NCI-H2196 (cell line): ENCODE data around the gene TAPBP.
A peak's percentile ranks its signal among the peaks of the same experiment; 100 is the strongest.
"Not testable (repeated sequence)": the region's sequence is repeated elsewhere in the genome, so short reads cannot be mapped to it uniquely, and the experiment has no call there.

Experiments used
- DNase-seq: peaks from one replicate; lab custom pipeline; 2025; ENCODE audit not compliant: unreplicated experiment; lab: John Stamatoyannopoulos, UW

Gene TAPBP

DNA sequence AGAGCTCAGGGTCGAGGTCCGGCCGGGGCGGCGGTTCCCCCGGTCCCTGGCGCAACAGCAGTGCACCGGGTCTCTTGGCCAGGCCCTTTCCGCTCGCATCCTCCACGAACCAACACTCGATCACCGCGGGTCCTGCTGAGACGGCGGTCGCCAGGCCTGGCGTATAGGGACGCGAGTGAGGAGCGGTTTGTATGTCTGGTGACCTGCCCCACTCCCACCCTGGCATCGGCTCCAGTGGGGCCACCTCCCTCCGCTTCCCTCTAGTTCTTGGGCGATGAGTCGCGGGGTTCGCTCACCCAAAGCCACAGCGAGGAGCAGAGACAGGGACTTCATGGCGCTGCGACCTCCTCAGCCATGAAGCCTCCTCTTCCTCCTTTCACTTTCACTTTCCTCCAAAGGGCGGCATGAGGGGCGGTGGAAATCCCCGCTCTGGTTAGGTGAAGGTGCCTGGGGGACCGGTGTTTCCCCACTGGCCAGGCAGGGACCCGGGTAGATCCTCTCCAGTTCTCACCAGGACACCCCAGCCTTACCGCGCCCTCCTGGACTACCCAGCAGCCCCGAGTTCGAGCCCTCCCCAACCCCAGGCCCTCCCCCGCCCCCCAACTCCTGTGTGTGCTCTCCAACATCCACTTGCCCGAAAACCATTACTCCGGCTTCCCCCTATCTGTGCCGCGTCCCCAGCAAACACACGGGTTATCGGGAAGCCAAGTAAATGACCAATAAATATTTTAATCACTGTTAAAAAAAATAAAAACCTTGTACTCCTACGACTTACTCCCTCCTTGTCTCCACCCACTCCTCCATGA, at the start of gene TAPBP:
Gene TAPBP, minus strand, starts transcription at position 370 of the 806 bp plus-strand sequence. Its CDS starts 37 bp downstream, at position 333.
- DNase-seq, result no peak

DNA sequence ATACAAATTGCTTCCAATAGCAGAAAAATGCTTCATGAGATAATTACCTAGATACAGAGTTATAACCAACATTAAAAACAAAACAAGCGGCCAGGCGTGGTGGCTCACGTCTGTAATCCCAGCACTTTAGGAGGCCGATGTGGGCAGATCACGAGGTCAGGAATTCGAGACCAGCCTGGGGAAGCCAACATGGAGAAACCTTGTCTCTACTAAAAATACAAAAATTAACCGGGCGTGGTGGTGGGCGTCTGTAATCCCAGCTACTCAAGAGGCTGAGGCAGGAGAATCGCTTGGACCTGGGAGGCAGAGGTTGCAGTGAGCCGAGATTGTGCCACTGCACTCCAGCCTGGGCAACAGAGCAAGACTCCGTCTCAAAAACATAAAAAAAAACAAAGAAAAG, 49.6 kb upstream of the TAPBP start:
- not testable (repeated sequence) for DNase-seq

DNA sequence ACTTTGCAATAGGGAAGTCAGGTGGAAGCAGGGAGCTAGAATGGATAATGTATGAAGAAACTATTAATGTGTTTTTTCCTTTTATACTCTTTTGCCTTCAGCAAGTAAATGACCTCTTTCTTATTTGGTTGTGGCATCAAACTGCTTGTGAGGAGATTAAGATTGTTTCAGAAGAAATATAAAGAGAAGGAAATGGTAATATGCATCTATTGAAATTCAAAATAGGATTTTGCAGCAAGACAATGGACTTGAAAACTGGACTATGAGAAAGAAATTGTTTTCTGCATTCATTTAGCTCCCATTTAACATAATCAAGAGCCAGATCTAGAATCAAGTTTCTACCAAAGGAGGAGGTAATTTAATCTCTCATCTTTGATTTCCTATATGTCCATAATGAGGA, 45.5 kb upstream of the TAPBP start:
- no peak for DNase-seq

DNA sequence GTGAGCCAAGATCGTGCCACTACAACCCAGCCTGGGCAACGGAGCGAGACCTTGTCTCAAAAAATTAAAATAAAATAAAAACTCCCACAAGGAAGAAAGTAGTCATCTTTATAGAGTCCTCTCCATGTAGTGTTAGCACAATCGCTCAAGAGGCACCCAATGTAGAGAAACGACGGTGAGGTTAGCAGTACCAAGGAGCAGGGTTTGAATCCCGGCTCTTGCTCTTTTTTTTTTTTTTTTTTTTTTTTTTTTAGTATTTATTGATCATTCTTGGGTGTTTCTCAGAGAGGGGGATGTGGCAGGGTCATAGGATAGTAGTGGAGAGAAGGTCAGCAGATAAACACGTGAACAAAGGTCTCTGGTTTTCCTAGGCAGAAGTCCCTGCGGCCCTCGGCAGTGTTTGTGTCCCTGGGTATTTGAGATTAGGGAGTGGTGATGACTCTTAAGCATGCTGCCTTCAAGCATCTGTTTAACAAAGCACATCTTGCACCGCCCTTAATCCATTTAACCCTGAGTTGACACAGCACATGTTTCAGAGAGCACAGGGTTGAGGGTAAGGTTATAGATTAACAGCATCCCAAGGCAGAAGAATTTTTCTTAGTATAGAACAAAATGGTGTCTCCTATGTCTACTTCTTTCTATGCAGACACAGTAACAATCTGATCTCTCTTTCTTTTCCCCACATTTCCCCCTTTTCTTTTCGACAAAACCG, 43.4 kb upstream of the TAPBP start:
- not testable (repeated sequence) for DNase-seq

DNA sequence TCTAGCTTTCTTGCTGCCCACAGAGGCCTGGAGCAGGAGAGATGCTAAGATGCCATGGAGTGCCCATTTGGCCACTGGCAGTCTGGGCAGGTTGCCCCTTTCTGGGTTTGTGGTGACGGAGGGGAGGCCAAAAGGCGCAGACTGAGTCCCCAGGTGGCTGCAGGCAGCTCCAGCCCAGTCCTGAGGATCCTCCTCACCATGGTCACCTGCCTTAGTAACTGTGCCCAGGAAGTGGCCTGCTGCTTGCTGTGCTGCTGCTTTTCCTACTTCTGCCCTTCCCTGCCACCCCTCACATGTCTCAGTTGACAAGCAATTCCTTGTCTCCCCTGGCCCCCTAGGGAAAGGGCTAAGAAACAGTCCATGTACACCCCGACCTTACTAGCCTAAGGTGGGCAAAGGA, 42.4 kb upstream of the TAPBP start:
- no peak for DNase-seq

DNA sequence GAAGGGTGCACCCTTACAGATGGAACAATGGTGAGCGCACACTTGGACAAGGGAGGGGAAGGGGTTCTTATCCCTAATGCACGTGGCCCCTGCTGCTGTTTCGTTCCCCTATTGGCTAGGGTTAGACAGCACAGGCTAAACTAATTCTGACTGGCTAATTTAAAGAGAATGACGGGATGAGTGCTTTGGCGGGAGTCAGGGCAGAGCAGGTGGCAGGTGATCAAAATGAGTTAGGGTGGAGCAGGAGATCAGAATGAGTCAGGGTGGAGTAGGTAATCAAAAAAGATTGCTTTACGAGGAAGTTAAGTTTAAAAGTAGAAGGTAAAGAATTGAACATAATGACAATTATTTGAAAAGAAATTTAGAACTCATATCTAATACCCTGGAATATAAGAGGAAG, 42.0 kb upstream of the TAPBP start:
- DNase-seq, result not testable (repeated sequence)

DNA sequence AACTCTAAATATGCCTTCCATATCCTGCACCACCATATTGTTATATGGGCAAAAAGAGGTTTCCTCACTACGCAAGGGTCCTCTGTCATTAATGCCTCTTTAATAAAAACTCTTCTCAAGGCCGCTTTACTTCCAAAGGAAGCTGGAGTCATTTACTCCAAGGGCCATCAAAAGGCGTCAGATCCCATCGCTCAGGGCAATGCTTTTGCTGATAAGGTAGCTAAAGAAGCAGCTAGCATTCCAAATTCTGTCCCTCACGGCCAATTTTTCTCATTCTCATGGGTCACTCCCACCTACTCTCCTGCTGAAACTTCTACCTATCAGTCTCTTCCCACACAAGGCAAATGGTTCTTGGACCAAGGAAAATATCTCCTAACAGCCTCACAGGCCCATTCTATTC, 33.9 kb upstream of the TAPBP start:
- DNase-seq, result no peak

DNA sequence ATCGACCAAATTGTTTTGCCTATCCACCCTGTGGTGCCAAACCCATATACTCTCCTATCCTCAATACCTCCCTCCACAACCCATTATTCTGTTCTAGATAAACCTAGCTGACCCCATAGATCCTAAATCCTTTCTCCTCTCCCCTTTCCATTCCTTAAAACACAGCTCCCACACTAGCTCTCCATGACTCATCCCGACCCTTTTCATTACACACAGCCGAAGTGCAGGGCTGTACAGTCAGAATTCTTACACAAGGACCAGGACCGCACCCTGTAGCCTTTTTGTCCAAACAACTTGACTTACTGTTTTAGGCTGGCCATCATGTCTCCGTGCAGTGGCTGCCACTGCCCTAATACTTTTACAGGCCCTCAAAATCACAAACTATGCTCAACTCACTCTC, 33.1 kb upstream of the TAPBP start:
- not testable (repeated sequence) for DNase-seq

DNA sequence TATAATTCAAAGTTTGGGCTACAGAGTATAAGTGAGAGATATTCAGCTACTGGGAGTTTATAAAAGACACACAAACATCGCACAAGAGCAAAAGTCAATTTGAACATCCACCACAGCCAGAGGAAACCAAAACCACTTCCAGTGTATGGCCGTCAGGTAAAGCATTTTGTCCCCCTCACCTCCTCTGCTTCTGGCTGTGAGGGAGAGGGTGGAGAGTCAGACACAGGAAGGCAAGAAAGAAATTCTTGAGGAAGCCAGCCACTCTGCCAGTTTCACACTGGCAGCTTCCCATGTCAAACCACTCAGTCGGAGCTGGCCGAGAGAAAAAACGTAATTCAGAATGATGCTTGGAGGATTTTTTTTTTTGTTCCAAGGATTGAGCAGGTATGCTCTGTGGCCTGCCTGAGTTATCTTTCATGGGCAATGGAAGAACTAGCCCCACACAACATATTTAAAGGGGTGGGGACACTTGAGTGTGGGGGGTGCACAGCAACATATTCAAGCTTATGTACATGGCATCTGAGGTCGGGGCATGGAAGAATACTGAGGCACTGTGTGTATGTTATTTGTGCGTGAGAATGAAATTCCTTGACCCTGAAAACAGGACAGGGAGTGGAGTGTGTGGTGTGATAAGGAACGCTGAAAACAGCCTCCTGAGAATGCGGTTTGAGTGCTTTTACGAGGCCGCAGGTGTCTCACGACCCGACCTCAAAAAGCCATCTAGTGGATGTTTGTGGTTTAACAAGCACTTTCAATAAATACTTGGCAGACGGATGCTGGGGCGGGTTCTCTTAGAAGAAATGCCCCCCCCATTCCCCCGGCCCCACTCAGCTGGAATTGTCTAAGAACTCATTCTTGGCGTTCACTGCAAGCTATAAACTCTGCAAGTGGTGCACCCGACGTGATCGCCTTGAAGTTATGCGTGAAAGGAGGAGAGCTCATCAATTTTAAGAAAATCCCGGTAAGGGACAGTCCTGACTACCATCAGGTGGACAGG, 31.1 kb upstream of the TAPBP start:
- peak; percentile 76 for DNase-seq

DNA sequence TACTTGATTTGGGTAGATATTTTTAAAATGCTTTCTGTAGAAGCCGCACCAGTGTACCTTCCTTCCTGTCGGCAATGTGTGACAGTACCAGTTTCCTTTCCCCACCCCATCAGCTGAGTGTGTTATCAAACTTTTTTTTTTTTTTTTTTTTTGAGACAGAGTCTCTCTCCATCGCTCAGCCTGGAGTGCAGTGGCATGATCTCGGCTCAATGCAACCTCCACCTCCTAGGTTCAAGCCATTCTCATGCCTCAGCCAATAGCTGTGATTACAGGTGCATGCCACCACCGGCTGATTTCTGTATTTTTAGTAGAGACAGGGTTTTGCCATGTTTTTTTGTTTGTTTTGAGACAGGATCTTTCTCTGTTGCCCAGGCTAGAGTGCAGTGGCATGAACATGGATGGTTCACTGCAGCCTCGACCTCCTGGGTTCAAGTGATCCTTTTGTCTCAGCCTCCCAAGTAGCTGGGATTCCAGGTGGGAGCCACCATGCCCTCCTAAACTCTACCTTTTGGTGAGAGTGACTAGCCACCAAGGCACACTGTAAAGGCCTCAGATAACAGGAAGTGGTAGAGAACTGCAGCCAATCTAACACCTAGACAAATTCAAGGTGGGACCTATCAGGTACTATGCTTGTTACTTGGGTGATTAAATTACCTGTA, 30.2 kb upstream of the TAPBP start:
- no peak for DNase-seq

DNA sequence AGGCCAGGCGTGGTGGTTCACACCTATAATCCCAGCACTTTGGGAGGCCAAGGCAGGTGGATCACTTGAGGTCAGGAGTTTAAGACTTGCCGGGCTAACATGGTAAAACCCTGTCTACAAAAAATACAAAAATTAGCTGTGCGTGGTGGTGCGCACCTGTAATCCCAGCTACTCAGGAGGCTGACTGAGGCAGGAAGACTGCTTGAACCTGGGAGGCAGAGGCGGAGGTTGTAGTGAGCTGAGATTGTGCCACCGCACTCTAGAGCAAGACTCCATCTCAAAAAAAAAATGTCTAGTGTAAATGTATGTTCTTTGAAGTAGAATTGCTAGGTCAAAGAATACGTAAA, 29.7 kb upstream of the TAPBP start:
- not testable (repeated sequence) for DNase-seq

DNA sequence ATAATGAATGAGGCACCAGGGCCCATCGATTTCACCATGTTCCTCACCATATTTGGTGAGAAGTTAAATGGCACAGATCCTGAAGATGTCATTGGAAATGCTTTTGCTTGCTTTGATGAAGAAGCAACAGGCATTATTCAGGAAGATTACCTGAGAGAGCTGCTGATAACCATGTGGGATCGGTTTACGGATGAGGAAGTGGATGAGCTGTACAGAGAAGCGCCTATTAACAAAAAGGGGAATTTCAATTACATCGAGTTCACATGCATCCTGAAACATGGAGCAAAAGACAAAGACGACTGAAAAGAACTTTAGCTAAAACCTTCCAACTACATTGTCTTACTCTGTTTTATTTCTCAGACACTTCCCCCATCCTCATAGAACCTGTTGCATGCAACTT, 25.3 kb upstream of the TAPBP start:
- no peak for DNase-seq

DNA sequence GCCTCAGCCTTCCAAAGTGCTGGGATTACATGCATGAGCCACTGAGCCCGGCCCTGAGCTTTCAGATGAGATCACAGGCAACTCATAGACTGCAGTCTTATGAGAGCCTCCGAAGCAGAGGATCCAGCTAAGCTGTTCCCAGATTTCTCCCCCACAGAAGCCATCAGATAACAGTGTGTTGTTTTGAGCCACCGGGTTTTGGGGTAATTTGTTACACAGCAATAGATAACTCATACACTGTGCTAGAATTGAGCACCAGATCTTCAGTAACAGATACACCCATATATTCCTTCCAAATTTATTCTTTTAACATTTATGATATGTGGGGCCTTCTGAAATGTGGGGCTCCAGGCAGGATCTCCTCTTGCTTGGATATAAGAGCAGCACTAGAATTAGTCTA, 22.6 kb upstream of the TAPBP start:
- no peak for DNase-seq

DNA sequence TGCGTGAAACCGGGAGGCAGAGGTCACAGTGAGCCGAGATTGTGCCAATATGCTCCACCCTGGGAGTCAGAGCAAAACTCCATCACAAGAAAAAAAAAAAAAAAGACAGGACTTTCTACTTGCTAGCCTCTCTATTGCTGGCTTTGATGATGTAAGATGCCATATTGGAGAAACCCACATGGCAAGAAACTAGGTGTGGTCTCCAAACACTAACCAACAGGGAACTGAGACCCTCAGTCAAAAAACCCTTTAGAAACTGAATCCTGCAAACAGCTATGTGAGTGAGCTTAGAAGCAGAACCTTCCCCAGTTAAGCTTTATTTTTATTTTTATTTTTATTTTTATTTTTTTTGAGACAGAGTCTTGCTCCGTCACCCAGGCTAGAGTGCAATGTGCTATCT, 22.0 kb upstream of the TAPBP start:
- DNase-seq, result no peak

DNA sequence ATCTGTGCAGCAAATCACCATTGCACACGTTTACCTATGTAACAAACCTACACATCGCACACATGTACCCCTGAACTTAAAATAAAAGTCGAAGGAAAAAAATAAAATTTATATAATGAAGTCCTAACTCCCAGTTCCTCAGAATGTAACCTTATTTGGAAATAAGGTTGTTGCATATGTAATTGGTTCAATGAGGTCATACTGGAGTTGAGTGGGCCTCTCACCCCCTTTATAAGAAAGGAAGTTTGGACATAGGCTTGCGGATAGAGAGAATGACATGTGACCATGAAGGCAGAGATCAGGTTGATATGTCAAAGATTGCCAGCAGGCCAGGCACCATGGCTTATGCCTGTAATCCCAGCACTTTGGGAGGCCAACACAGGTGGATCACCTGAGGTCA, 19.8 kb upstream of the TAPBP start:
- no peak for DNase-seq

DNA sequence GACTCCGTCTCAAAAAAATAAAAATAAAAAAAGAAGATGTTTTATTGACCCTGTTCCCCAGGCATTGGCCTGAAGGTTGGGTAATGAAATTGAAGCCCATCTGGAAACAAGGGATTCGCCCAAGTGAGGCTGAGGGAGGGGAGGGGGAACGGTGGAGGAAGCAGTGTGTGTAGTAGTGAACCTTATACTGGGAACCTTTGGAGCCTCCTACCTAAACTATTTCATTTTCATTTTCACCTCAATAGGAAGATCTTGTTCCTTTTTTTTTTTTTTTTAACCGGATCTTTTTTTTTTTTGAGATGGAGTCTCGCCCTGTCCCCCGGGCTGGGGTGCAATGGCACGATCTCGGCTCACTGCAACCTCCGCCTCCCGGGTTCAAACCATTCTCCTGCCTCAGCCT, 16.9 kb upstream of the TAPBP start:
- DNase-seq, result no peak

DNA sequence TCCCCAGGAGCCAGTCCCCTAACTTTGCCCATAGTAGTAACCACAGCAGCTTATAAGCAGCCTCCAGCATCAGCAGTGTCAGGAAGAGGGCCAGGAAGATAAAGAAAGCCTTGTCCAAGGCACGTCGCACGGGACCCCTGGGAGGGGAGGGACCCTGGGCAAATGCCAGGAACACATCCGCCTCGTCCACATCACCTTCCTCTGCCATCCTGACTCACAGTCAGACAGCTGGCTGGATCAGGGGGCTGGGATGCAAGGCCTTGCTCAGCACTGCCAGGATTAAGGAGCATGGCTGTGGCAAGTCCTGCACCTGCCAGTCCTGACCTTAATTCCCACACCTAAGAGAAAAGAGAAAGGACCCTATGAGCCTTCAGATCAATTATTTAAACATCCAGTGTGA, 15.2 kb upstream of the TAPBP start:
- no peak for DNase-seq

DNA sequence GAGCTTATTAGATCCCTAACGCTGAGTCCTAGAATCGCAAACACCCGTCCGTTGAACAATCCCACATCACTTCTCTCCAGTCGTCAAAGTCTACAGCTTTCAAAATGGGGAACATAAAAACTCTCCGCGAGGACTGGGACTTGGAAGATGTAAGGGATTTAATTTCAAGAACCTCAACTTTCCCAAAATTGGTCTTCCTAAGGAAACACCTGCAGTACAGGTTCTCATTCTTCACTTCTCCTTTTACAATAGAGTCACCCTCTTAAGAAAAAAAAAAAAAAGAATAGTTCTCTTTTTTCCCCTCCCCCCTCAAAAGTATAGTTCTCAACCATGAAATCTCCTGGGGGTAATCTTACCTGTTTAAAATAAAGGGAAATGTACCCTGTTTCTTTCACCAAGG, 10.2 kb upstream of the TAPBP start:
- no peak for DNase-seq

DNA sequence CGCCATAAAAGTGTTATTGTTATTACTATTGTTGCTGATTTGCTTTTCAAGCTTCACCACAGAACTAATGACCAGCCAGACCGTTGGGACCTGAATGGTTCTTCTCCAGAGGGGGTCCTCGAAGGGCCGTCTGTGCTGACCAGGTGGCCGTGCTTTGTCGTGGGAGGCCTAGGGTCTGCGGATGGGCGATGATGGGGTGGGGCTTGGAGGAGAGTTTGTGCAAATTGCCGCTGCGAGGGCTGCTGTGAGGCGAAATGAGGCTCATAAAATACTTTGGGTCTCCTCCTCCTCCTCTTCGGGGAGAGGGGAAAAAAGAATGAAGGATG, 9.7 kb upstream of the TAPBP start:
- no peak for DNase-seq

DNA sequence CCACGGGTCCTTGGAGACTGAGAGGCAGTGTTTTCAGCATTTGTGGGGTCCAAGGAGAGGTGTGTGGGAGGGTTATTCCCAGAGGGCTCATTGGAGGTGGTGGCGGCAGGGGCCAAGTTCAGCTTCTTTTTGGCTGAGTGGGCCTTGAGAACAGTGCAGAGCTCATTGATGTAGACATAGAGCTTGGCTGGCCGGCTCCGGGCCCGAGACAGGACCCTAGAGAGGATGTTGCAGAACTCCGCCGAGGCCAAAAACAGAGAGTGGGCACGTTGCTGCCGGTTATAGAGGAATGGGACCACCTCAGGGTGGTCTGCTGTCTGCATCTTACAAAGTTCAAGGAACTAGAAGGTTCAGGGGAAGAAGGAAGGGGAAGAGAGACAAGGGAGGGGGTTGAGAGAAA, 7.3 kb upstream of the TAPBP start:
- no peak for DNase-seq
